ENCODE results near the gene RGL3.
"Not testable (repeated sequence)": the region's sequence is repeated elsewhere in the genome, so short reads cannot be mapped to it uniquely, and the experiment has no call there.

Gene RGL3

GRCh38 chr19:11448923-11449554, 29.9 kb upstream of the RGL3 start:
- no peak for DNase-seq

- no peak for DNase-seq
Observed at GRCh38 chr19:11448410-11448809, 29.3 kb upstream of the RGL3 start.

GRCh38 chr19:11447347-11448262, 28.5 kb upstream of the RGL3 start:
- no peak for DNase-seq

DNA sequence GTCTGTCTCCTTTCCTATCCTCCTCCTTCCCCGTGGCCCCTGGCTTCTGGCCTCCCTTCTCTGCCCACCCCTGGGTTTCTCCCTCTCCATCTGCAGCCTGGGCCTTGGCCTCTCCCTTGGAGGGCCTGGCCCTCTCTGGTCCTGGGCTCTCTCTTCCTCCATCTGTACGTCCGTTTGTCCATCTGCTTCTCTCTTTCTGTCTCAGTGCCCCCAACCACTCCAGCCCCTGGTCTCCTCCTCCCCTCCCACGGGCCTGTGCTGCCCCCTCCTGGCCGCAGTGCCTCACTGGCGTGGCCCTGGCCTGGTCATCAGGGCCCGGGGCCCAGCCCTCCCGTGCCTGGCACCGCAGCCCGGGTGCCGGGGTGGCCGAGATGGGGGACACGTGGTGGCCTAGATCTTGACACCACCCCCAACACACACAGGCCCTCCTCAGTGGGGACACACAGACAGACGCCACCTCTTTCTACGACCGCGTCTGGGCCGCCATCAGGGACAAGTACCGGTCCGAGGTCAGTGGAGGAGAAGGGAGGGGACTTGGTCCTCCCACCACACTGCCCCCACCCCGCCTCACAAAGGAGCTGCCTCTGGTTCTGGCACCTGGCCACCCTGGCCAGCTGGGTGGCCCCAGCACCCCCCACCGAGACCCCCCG, 27.7 kb upstream of the RGL3 start:
- DNase-seq, result peak; percentile 53

GRCh38 chr19:11446271-11446651, 27.1 kb upstream of the RGL3 start:
- DNase-seq, result no peak

- DNase-seq, result no peak
Observed at GRCh38 chr19:11445141-11445540, 26.0 kb upstream of the RGL3 start.

DNA sequence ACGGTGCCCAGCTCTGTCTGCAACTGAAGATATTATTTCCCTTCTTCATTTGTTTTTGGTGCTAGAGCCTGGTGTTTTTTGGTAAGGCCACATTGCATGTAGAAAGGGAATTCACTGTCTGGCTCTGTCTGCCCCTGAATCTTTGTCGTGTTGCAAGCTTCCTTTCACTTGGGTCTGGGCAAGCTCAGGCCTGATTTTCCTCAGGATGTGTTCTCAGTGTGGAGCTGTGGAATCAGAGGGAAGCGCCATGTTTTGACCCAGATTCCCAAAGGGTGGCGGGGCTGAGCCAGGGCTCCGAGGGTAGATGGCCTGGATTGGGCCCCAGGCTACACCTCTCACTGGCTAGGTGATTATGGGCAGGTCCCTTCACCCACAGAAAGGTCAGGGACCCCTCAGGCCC, 24.9 kb upstream of the RGL3 start:
- DNase-seq, result no peak

GRCh38 chr19:11437955-11438354, 18.8 kb upstream of the RGL3 start:
- DNase-seq, result no peak

DNA sequence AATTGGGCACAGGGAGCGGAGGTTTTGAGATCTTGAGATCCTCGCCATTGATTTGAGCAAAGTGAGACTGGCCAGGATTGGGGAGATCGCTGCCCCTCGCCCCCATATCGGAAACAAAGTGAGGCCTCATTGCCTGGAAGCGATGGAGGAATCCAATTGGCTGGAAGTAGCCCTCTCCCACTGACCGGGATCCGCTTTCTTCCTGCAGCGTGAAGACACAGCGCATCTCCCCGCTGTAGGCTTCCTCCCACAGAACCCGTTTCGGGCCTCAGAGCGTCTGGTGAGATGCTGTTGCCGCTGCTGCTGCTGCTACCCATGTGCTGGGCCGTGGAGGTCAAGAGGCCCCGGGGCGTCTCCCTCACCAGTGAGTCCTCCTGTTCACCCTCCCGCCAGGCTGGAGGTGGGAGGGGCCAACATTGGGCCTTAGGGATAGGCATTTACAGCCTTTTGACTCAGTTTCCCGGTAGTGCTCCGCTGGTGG, 16.8 kb upstream of the RGL3 start:
- DNase-seq, result no peak

- DNase-seq, result peak; percentile 100
Observed at GRCh38 chr19:11435057-11435832, 16.1 kb upstream of the RGL3 start, which contains the start of the genes ODAD3 and PRKCSH. TSS of gene ODAD3 (minus strand) at chr19:11435121. CDS start at chr19:11435016, 105 bp downstream. TSS of gene PRKCSH (plus strand) at chr19:11435635. CDS start at chr19:11436118, 483 bp downstream.

DNA sequence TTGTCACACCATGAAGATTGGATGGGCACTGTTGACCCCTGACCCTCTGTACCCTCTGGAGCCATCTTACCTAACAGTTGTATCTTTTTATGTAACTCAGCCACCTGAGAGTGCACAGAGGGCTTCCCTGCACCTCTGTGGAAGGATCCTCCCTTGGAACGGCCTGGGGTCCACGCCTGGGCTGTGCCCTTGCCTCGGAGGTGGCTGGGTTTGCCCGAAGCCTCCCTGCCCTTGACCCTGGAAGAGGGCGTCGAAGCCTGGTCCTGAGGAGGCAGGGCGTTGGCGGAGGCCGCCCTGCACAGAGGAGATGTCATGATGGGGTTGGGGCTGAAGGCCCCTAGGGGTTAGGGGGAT, 15.6 kb upstream of the RGL3 start:
- no peak for DNase-seq

DNA sequence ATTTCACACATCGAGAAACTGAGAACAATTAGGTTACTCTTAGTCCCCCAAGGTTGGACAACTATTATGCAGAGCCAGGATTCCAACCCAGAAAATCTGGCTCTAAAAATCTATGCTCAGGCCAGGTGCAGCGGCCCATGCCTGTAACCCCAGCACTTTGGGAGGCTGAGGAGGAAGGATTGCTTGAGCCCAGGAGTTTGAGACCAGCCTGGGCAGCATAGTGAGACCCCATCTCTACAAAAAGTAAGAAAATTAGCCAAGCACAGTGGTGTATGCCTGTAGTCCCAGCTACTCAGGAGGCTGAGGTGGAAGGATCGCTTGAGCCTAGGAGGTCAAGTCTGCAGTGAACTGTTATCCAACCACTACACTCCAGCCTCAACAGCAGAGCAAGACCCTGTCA, 14.4 kb upstream of the RGL3 start:
- DNase-seq, result not testable (repeated sequence)

- no peak for DNase-seq
Observed at GRCh38 chr19:11426656-11427055, 7.5 kb upstream of the RGL3 start.

- DNase-seq, result no peak
Observed at GRCh38 chr19:11425719-11426457, 6.8 kb upstream of the RGL3 start.

- peak; percentile 63 for DNase-seq
Observed at GRCh38 chr19:11423791-11424181, 4.7 kb upstream of the RGL3 start.

DNA sequence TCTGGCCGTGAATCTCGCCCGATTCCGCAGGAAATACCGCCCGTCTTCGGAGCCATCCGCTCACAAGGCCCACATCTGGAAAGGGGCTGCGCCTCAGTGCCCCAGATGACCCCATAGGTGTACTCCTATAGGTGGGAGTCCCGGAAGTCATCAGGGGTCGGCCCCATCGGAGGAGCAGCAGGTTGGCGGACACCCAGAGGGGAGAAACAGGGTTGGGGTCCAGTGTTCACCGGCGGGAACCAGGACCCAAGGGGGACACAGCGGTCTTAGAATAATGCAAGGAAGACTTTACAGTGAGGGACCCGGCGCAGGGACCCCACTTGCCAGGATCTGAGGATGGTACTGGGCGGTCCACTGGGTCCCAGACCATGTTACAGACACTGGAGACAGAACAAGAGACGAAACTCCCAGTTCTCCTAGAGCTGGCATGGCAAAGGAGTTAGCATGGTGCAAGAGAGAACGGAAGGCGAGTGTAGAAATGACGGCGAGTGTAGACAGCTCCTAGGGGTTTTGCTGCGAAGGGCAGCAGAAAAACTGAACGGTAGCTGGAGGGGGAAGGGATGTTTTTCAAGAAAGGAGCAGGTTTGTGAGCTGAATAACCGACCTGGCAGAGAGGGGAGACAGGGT, 4.2 kb upstream of the RGL3 start:
- no peak for DNase-seq

DNA sequence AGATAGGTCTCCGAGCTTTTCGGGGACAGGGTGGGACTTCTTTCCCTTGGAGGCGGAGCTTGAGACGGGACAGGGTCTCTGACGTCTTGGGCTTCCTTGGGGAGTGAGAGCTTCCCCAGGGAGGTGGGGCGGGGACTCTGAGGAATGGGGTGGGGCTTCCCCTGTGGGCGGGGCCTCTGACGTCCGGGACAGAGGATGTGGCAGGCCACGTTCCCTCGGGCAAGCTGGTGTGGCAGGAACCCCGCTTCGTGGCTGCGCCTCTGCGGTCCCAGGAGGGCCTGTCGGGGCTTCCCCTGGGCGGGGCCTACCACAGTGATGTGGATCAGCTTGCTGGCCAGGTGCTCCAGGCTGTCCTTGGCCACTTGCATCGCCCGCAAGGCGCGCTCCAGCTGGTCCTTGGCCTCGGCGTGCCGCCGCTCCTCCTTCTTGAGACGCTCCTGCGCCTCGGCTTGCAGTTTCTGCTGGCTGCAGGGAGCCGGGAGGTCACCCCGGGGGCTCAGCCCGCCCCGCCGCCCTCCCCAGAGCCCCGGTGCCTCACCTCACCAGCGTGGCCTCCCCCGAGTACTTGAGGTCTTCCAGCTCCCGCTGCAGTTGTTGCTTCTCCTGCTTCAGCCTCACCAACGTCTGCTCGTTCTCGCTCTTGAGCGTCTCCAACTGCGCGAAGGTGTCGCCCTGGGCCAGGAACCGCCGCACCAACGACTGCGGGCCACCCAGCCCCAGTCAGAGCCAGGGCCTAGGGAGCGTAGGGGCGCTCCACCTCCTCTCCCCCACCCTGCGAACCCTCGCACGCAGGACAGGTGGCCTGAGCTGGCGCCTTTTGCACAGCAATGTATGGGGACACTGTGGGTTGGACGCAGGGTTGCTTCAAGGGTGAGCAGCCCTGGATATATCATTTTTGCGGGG, 3.3 kb upstream of the RGL3 start:
- peak; percentile 87 for DNase-seq

- peak; percentile 65 for DNase-seq
Observed at GRCh38 chr19:11421371-11422098, 2.4 kb upstream of the RGL3 start.
